ENCODE data around the gene PAK1IP1. TPM values are rescaled to one million over a fixed set of nuclear protein-coding genes. Genes with fewer than 3 reads are reported as not detected.

PAK1IP1 gene
- polyA plus RNA-seq, 1 donor, result 15.2 TPM

Other genes with a start within 250 kb of the PAK1IP1 start
- 40.0 TPM for gene GCNT2, start 173.6 kb upstream of the PAK1IP1 start, polyA plus RNA-seq
- 12.7 TPM for gene C6orf52, start 356 bp upstream of the PAK1IP1 start, polyA plus RNA-seq
- gene TMEM14C, start 28.1 kb downstream of the PAK1IP1 start, polyA plus RNA-seq, result 144 TPM
- 78.4 TPM for gene TMEM14B, start 52.8 kb downstream of the PAK1IP1 start, polyA plus RNA-seq
- 0.36 TPM for gene MAK, start 143.6 kb downstream of the PAK1IP1 start, polyA plus RNA-seq
- not detected for gene GCM2, start 187.1 kb downstream of the PAK1IP1 start, polyA plus RNA-seq
- 1.4 TPM for gene SYCP2L, start 192.1 kb downstream of the PAK1IP1 start, polyA plus RNA-seq